ENCODE results near the gene VCPKMT.

VCPKMT gene

GRCh38 chr14:50116181-50116956 is at the start of gene VCPKMT:
Gene VCPKMT (minus strand): TSS chr14:50116572. CDS start chr14:50116552, 20 bp downstream.
- DNase-seq (ENCODE audit: insufficient read length, low spot score) (peak; percentile 57), FAIRE-seq (peak; percentile 87)
- TF ChIP-seq POLR2A (IDR thresholded peaks at IDR 0.05; ENCODE audit: low read depth, low read length) = peak; percentile 75

- no peak for TF ChIP-seq POLR2A (IDR thresholded peaks at IDR 0.05; ENCODE audit: low read depth, low read length)
- no peak for FAIRE-seq
- no peak for DNase-seq (ENCODE audit: insufficient read length, low spot score)
Observed at GRCh38 chr14:50156111-50156510, 39.7 kb upstream of the VCPKMT start.

- DNase-seq (ENCODE audit: insufficient read length, low spot score) (no peak), FAIRE-seq (no peak)
- TF ChIP-seq POLR2A (IDR thresholded peaks at IDR 0.05; ENCODE audit: low read depth, low read length) = no peak
Observed at GRCh38 chr14:50148799-50149198, 32.4 kb upstream of the VCPKMT start.

DNA sequence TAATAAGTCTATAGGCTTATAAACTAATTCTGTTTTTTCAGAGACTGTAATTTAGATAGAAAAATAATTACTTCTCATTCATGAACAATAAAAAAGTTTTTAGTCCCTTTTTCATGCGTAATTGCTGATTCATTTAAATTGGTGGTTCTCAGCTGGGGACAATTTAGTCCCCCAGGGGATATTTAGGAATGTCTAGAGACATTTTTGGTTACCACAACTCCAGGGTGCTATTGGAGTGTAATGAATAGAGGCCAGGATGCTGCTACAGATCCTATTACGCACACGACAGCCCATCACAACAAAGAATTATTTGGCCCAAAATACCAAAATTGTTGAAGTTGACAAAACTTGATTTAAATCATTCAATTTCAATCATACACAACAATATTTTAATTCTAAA is 22.8 kb upstream of the VCPKMT start:
- DNase-seq (ENCODE audit: insufficient read length, low spot score) (no peak), FAIRE-seq (no peak)
- TF ChIP-seq POLR2A (IDR thresholded peaks at IDR 0.05; ENCODE audit: low read depth, low read length) = no peak

DNA sequence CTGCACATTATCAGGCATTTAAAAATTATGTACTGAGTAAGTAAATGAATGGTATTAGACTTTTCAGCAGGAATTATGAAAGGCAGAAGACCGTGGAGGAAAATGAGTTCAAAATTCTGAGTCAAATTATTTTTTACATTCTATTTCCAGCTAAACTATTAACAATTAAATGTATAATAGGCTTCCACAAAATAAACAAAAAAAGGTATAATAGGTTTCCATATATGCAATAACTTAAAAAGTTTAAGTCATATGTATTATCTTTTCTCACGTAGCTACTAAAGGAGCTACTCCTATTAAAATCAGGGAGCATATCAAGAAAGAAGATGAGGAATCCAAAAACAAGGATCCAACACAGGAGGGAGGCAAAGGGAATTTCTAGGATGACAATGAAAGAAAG is 11.4 kb upstream of the VCPKMT start:
- no peak for DNase-seq (ENCODE audit: insufficient read length, low spot score)
- FAIRE-seq = no peak
- no peak for TF ChIP-seq POLR2A (IDR thresholded peaks at IDR 0.05; ENCODE audit: low read depth, low read length)

- TF ChIP-seq POLR2A (IDR thresholded peaks at IDR 0.05; ENCODE audit: low read depth, low read length) = no peak
- no peak for DNase-seq (ENCODE audit: insufficient read length, low spot score)
- no peak for FAIRE-seq
Observed at GRCh38 chr14:50123062-50123461, 6.7 kb upstream of the VCPKMT start.

- no peak for DNase-seq (ENCODE audit: insufficient read length, low spot score)
- TF ChIP-seq POLR2A (IDR thresholded peaks at IDR 0.05; ENCODE audit: low read depth, low read length) = no peak
- no peak for FAIRE-seq
Observed at GRCh38 chr14:50122291-50122690, 5.9 kb upstream of the VCPKMT start.

DNA sequence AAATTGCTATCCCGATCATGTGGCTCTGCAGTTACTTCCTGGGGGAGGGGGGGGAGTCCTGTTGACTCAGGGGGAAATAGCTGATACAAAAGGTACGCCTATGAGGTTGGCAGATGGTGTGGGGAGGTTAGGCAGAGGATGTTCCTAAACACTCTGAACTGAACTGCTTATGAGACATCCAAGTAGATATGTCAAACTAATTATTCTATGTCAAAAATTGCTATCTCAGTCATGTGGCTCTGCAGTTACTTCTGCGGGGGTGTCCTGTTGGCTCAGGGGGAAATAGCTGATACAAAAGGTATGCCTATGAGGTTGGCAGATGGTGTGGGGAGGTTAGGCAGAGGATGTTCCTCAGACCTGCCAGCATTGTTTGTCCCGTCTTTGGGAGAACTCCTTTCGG is 5.1 kb upstream of the VCPKMT start:
- TF ChIP-seq POLR2A (IDR thresholded peaks at IDR 0.05; ENCODE audit: low read depth, low read length) = no peak
- no peak for DNase-seq (ENCODE audit: insufficient read length, low spot score)
- FAIRE-seq = no peak

DNA sequence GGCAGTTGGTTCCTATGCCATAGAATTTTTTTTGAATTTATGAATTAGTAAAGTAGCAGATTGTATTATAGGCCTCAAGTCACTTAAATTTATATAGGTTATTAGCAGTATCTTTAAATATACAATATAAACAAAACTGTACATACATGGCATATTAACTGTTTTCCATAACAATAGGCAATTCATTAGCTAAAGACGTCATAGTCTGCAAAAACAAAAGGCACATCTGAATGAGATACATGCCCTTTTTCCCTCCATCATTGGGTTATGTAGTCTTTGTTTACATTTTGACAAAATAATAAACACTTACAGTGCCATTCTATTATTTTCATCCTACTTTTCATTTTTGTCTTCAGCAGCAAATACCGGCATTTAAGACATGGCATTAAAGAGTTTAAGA is 1.1 kb upstream of the VCPKMT start:
- FAIRE-seq (no peak), DNase-seq (ENCODE audit: insufficient read length, low spot score) (no peak)
- no peak for TF ChIP-seq POLR2A (IDR thresholded peaks at IDR 0.05; ENCODE audit: low read depth, low read length)

DNA sequence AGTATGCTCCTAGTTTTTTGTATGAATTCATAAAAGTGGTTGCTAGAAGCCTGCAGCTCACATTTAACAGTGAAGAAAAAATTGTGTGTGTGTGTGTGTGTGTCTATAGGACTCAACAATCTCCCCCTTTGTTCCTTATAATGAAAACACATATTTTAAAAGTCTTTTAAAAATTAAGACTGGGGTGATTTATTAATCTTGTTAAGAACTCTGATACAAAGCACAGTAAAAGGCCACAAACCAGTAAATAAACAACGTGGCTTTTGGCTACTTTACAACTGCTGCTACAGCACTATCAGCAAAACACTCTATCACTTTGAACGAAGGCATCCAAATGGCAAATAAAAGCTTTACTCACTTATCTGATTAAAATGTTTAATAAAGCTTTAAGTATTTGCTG is 594 bp upstream of the VCPKMT start:
- no peak for TF ChIP-seq POLR2A (IDR thresholded peaks at IDR 0.05; ENCODE audit: low read depth, low read length)
- DNase-seq (ENCODE audit: insufficient read length, low spot score) (no peak), FAIRE-seq (no peak)

- no peak for FAIRE-seq
- no peak for TF ChIP-seq POLR2A (IDR thresholded peaks at IDR 0.05; ENCODE audit: low read depth, low read length)
- DNase-seq (ENCODE audit: insufficient read length, low spot score) = no peak
Observed at GRCh38 chr14:50113381-50114035, 2.9 kb downstream of the VCPKMT start.

DNA sequence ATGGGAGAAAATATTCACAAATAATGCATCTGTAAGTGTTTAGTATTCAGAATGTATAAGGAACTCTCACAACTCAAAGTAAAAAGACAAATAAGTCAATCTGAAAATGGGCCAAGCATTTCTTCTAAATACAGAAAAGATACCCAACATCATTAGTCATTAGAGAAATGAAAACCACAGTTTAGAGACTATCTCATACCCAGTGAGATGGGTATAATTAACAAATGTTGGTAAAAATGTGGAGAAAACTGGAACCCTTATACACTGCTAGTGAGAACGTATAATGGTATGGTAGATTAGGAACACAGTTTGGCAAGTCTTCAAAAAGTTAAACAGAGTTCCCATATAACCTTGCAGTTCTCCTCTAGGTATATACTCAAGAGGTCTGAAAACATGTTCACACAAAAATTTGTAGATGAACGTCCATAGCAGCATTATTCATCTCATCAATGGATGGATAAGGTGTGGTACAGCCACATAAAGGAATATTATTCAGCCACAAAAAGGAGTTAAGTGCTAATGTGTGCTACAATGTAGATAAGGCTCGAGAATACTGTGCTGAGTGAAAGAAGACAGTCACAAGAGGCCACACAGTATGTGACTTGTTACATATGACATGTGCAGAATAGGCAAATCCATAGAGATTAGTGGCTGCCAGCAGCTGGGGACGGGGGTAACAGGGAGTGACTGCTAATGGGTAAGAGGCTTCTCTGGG is 5.9 kb downstream of the VCPKMT start:
- no peak for FAIRE-seq

DNA sequence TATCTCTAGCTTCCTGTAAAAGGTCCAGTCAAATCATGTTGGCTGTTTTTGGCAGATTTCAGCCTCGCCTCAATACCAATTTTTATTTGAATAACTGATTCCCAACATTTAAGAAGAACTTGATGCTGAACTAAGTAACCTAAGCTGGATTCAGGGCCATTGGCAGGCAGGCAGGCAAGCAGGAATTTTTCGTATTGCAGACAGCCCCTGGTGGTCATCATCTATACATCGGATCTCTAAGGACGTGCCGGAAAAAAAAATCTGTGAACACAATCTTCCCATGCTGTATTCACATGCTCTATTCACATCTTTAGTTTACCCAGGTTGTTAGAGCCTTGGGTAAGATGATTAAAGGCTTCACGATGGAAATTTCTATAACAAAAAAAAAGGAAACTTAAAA is 7.0 kb downstream of the VCPKMT start:
- TF ChIP-seq POLR2A (IDR thresholded peaks at IDR 0.05; ENCODE audit: low read depth, low read length) = no peak
- DNase-seq (ENCODE audit: insufficient read length, low spot score) (no peak), FAIRE-seq (no peak)

More for the DNA sequence above, 5.9 kb downstream of the VCPKMT start:
- DNase-seq (ENCODE audit: insufficient read length, low spot score) = no peak
- TF ChIP-seq POLR2A (IDR thresholded peaks at IDR 0.05; ENCODE audit: low read depth, low read length) = no peak

DNA sequence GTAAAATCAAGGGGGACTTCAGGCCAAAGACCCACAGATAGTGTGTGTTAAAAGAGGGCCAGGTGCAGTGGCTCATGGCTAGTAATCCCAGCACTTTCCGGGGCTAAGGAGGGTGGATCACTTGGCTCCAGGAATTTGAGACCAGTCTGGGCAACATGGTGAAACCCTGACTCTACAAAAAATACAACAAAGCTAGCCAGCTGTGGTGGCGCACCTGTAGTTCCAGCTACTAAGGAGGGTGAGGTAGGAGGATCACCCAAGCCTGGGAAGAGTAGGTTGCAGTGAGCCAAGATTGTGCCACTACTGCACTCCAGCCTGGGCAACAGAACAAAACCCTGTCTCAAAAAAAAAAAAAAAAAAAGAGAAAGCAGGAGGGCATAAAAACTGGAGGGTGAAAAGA is 8.5 kb downstream of the VCPKMT start:
- no peak for DNase-seq (ENCODE audit: insufficient read length, low spot score)
- FAIRE-seq = no peak
- TF ChIP-seq POLR2A (IDR thresholded peaks at IDR 0.05; ENCODE audit: low read depth, low read length) = no peak

Data from H54 (cell line).